Measurements from ENCODE around the gene MIP. TPM values are rescaled to one million over a fixed set of nuclear protein-coding genes. Genes with fewer than 3 reads are reported as not detected.
"Not testable (repeated sequence)": the region's sequence is repeated elsewhere in the genome, so short reads cannot be mapped to it uniquely, and the experiment has no call there.

MIP gene
- total RNA-seq, 1 experiment from 2014 or later: 0.17 TPM

DNA sequence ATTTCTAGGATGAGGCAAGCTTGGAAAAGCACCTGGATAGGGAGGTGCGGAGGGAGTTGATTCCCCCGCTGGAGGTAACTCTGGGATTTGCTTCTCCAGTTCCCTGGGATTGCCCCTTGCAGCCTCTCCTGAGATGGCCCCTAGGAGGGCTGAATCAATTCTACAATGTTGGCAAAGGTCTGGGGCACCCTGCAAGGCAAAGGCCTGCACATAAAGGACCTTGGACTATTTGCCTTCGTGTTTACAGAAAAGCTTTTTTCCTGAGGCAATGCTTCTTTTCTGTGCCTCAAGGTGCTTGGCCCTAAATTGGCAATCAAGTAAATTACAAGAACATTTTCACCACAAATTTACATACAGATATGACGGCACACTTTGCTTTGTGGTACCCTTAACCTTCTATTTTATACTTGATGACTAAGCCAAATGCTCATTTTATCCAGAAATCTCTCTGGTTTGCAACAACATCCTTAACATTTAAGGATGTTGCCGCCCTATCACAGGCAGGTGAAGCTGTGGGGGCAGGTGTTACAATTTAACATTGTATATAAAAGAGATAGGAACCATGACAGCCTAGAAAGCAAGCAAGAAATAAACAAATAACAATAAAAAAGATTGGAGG lies 45.5 kb downstream of the MIP start:
- Histone ChIP-seq H3K56ac (ENCODE audit: insufficient read length, low read depth, low read length) (no peak overlapping the region), H3K79me2 (ENCODE audit: insufficient read depth, low read length) (no peaks in the 10 kb centered on the region), H4K8ac (replicated peaks; ENCODE audit: insufficient read length, low read depth, low read length) (no peak overlapping the region), H3K4me2 (ENCODE audit: insufficient read depth, insufficient read length, low read length) (no peak overlapping the region), H3K4me1 (ENCODE audit: insufficient read depth, low read length) (no peaks in the 10 kb centered on the region), H2AFZ (ENCODE audit: low read length) (no peak overlapping the region), H3K4ac (ENCODE audit: low read depth, low read length) (no peak overlapping the region), H3K9ac (ENCODE audit: extremely low read depth, insufficient read length, low read length) (no peak overlapping the region), H3K27me3 (ENCODE audit: insufficient read depth, low read length) (no peaks in the 10 kb centered on the region), H2BK120ac (ENCODE audit: low read depth, low read length, poor library complexity, severe bottlenecking) (no peak overlapping the region), H3K79me1 (ENCODE audit: insufficient read depth, low read depth, low read length, poor library complexity, severe bottlenecking) (no peaks in the 10 kb centered on the region), H3K27ac (ENCODE audit: insufficient read length, low read depth, low read length) (no peak overlapping the region), H2BK12ac (ENCODE audit: insufficient read length, low read depth, low read length) (no peak overlapping the region), H4K20me1 (ENCODE audit: control insufficient read depth, insufficient read depth, insufficient read length) (no peaks in the 10 kb centered on the region), H3T11ph (ENCODE audit: low read length) (no peak overlapping the region), H2BK5ac (ENCODE audit: insufficient read length, low read length) (no peak overlapping the region), H3K14ac (ENCODE audit: insufficient read depth, low read length) (no peak overlapping the region), H2BK15ac (ENCODE audit: low read depth, low read length) (no peak overlapping the region), H3K18ac (ENCODE audit: insufficient read length, low read depth, low read length) (no peak overlapping the region), H3K23ac (ENCODE audit: insufficient read length, low read depth, low read length) (no peak overlapping the region), H3K9me3 (ENCODE audit: control insufficient read depth, low read depth, low read length) (no peaks in the 10 kb centered on the region), H4K5ac (ENCODE audit: insufficient read length, low read depth, low read length) (no peak overlapping the region), H2AK5ac (ENCODE audit: insufficient read length, low read length) (no peak overlapping the region), H2BK20ac (ENCODE audit: low read depth, low read length, poor library complexity, severe bottlenecking) (no peak overlapping the region), H4K91ac (ENCODE audit: insufficient read length, low read depth, low read length) (no peak overlapping the region), H3K23me2 (ENCODE audit: insufficient read length, low read depth, low read length, poor library complexity, severe bottlenecking) (no peaks in the 10 kb centered on the region)
- H3K36me3 Mint-ChIP-seq (ENCODE audit: insufficient read depth in 1 of 3, low read depth in 3 of 3): no peaks in the 10 kb centered on the region; a peak in 1 of 7 replicates
- no CpG with 5 or more reads among the region's 5 CpGs for WGBS (ENCODE audit: extremely low coverage, insufficient read length, low lambda C conversion rate)
- TF ChIP-seq, protein P1, sequence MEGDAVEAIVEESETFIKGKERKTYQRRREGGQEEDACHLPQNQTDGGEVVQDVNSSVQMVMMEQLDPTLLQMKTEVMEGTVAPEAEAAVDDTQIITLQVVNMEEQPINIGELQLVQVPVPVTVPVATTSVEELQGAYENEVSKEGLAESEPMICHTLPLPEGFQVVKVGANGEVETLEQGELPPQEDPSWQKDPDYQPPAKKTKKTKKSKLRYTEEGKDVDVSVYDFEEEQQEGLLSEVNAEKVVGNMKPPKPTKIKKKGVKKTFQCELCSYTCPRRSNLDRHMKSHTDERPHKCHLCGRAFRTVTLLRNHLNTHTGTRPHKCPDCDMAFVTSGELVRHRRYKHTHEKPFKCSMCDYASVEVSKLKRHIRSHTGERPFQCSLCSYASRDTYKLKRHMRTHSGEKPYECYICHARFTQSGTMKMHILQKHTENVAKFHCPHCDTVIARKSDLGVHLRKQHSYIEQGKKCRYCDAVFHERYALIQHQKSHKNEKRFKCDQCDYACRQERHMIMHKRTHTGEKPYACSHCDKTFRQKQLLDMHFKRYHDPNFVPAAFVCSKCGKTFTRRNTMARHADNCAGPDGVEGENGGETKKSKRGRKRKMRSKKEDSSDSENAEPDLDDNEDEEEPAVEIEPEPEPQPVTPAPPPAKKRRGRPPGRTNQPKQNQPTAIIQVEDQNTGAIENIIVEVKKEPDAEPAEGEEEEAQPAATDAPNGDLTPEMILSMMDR (conservative IDR thresholded peaks at IDR 0.05): no peak
- no peaks in the 10 kb centered on the region for H3K9me3 Mint-ChIP-seq
- H3K4me1 Mint-ChIP-seq: peaks cover 0 to 2% of the 10 kb centered on the region in 2 experiments; a peak in 1 of 4 replicates
- no peak for DNase-seq
- no peaks in the 10 kb centered on the region for H3K27me3 Mint-ChIP-seq (ENCODE audit: low read depth)
- H3K27ac Mint-ChIP-seq: no peak overlapping the region
- H3K4me3 Mint-ChIP-seq: no peak overlapping the region

DNA sequence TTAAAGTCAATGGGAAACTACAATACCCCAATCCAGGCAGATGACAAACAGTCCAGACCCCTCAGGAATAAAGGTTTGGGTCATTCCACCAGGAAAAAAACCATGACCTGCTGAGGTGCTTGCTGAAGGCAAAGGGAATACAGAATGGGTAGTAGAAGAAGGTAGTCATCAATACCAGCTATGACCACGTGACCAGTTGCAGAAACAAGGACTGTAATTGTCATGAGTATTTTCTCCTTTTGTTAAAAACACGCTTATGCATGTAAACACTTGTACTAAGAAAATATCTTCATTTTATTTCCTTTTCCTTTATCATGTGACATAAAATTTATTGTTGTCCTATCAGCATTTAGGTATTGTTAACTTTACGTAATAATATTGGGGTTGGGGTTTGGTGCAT lies 50.2 kb downstream of the MIP start:
- not testable (repeated sequence) for H3K4me1 ChIP-seq (ENCODE audit: insufficient read depth, low read length); H3K36me3 Mint-ChIP-seq (ENCODE audit: insufficient read depth in 1 of 3, low read depth in 3 of 3); H3K4ac ChIP-seq (ENCODE audit: low read depth, low read length); H3K18ac ChIP-seq (ENCODE audit: insufficient read length, low read depth, low read length); H3K27me3 ChIP-seq (ENCODE audit: insufficient read depth, low read length); H3K27ac ChIP-seq (ENCODE audit: insufficient read length, low read depth, low read length); H2BK5ac ChIP-seq (ENCODE audit: insufficient read length, low read length); H2AK5ac ChIP-seq (ENCODE audit: insufficient read length, low read length); H2BK12ac ChIP-seq (ENCODE audit: insufficient read length, low read depth, low read length); H3K79me1 ChIP-seq (ENCODE audit: insufficient read depth, low read depth, low read length, poor library complexity, severe bottlenecking); H4K8ac ChIP-seq (replicated peaks; ENCODE audit: insufficient read length, low read depth, low read length); H3K4me2 ChIP-seq (ENCODE audit: insufficient read depth, insufficient read length, low read length); H3K9ac ChIP-seq (ENCODE audit: extremely low read depth, insufficient read length, low read length); H2BK20ac ChIP-seq (ENCODE audit: low read depth, low read length, poor library complexity, severe bottlenecking); H3T11ph ChIP-seq (ENCODE audit: low read length); DNase-seq; H2BK15ac ChIP-seq (ENCODE audit: low read depth, low read length); H4K5ac ChIP-seq (ENCODE audit: insufficient read length, low read depth, low read length); H2BK120ac ChIP-seq (ENCODE audit: low read depth, low read length, poor library complexity, severe bottlenecking); H3K4me3 Mint-ChIP-seq; H3K14ac ChIP-seq (ENCODE audit: insufficient read depth, low read length); H3K79me2 ChIP-seq (ENCODE audit: insufficient read depth, low read length); H4K20me1 ChIP-seq (ENCODE audit: control insufficient read depth, insufficient read depth, insufficient read length); H3K27me3 Mint-ChIP-seq (ENCODE audit: low read depth); H3K23me2 ChIP-seq (ENCODE audit: insufficient read length, low read depth, low read length, poor library complexity, severe bottlenecking); H3K56ac ChIP-seq (ENCODE audit: insufficient read length, low read depth, low read length); H4K91ac ChIP-seq (ENCODE audit: insufficient read length, low read depth, low read length); H3K27ac Mint-ChIP-seq; H3K23ac ChIP-seq (ENCODE audit: insufficient read length, low read depth, low read length); H3K9me3 ChIP-seq (ENCODE audit: control insufficient read depth, low read depth, low read length); H2AFZ ChIP-seq (ENCODE audit: low read length); H3K9me3 Mint-ChIP-seq
- no CpG with 5 or more reads among the region's 3 CpGs for WGBS (ENCODE audit: extremely low coverage, insufficient read length, low lambda C conversion rate)
- peaks cover 8 to 12% of the 10 kb centered on the region in 2 experiments; a peak in 3 of 4 replicates for H3K4me1 Mint-ChIP-seq
